Type B pancreatic cell (in vitro differentiated cells): ENCODE results near the gene ELFN1. TPM values are rescaled to one million over a fixed set of nuclear protein-coding genes. Genes with fewer than 3 reads are reported as not detected.

Experiments
- DNase-seq: peaks from one replicate; pipeline ENCODE4 v3.0.0; 2021; ENCODE audit warnings: mixed read lengths; ENCODE audit not compliant: unreplicated experiment; ENCODE audit errors: extremely low spot score
- H3K27ac Mint-ChIP-seq: 2 replicates; pipeline ENCODE4 v1.8.0; 2021; ENCODE audit warnings: mild to moderate bottlenecking, mixed read lengths
- H3K27me3 Mint-ChIP-seq: 2 replicates; pipeline ENCODE4 v1.8.0; 2021; ENCODE audit warnings: mixed read lengths
- H3K36me3 Mint-ChIP-seq: 2 replicates; pipeline ENCODE4 v1.8.0; 2021; ENCODE audit warnings: mixed read lengths
- H3K4me1 Mint-ChIP-seq: one replicate; pipeline ENCODE4 v1.8.0; 2021; ENCODE audit warnings: mixed read lengths; ENCODE audit not compliant: unreplicated experiment
- H3K4me3 Mint-ChIP-seq: 2 replicates; pipeline ENCODE4 v1.8.0; 2021; ENCODE audit warnings: mild to moderate bottlenecking, mixed read lengths
- H3K9me3 Mint-ChIP-seq: 2 replicates; pipeline ENCODE4 v1.8.0; 2021; ENCODE audit warnings: mixed read lengths
- CTCF ChIP-seq: fragments of 200-600 bp; sonication (generic); conservative IDR thresholded peaks from 2 replicates; pipeline ENCODE4 v1.5.0; 2021; ENCODE audit warnings: antibody characterized with exemption, mild to moderate bottlenecking
- total RNA-seq: library from RNA; stranded (reverse); gene quantifications from 2 replicates; pipeline ENCODE4 v1.2.1, GENCODE V29; 2021; ENCODE audit warnings: low replicate concordance

Gene ELFN1
- total RNA-seq, 1 donor from 2014 or later, result 5.8 TPM

GRCh38 chr7:1675673-1676549, 5.8 kb downstream of the ELFN1 start:
- Mint-ChIP-seq H3K27me3 (peaks cover 30% of the 10 kb centered on the region), H3K27ac (no peak overlapping the region)

GRCh38 chr7:1676550-1677078, 6.5 kb downstream of the ELFN1 start:
- Mint-ChIP-seq H3K36me3 (no peaks in the 10 kb centered on the region), H3K4me3 (no peak overlapping the region), H3K27me3 (peaks cover 26% of the 10 kb centered on the region)

More at GRCh38 chr7:1675673-1676549, 5.8 kb downstream of the ELFN1 start:
- no peak overlapping the region for H3K4me3 Mint-ChIP-seq
- no peaks in the 10 kb centered on the region for H3K9me3 Mint-ChIP-seq
- H3K4me1 Mint-ChIP-seq, result no peaks in the 10 kb centered on the region
- H3K36me3 Mint-ChIP-seq, result no peaks in the 10 kb centered on the region
- TF ChIP-seq CTCF, result no peak
- peak; percentile 68 for DNase-seq

GRCh38 chr7:1677206-1678080, 7.4 kb downstream of the ELFN1 start:
- Mint-ChIP-seq H3K36me3 (no peaks in the 10 kb centered on the region), H3K27ac (no peak overlapping the region), H3K27me3 (peaks cover 23% of the 10 kb centered on the region), H3K4me1 (no peaks in the 10 kb centered on the region), H3K9me3 (no peaks in the 10 kb centered on the region), H3K4me3 (no peak overlapping the region)
- TF ChIP-seq CTCF, result no peak
- peak; percentile 53 for DNase-seq

More at GRCh38 chr7:1676550-1677078, 6.5 kb downstream of the ELFN1 start:
- Mint-ChIP-seq H3K9me3 (no peaks in the 10 kb centered on the region), H3K27ac (no peak overlapping the region), H3K4me1 (no peaks in the 10 kb centered on the region)
- no peak for TF ChIP-seq CTCF
- no peak for DNase-seq

GRCh38 chr7:1678081-1678543, 8.0 kb downstream of the ELFN1 start:
- H3K27ac Mint-ChIP-seq, result no peak overlapping the region
- peaks cover 16% of the 10 kb centered on the region for H3K27me3 Mint-ChIP-seq
- H3K4me1 Mint-ChIP-seq, result no peaks in the 10 kb centered on the region
- no peaks in the 10 kb centered on the region for H3K9me3 Mint-ChIP-seq
- TF ChIP-seq CTCF, result no peak
- H3K4me3 Mint-ChIP-seq, result no peak overlapping the region
- no peak for DNase-seq
- H3K36me3 Mint-ChIP-seq, result no peaks in the 10 kb centered on the region

- H3K4me3 Mint-ChIP-seq, result no peak overlapping the region
- H3K27ac Mint-ChIP-seq, result no peak overlapping the region
- peaks cover 15% of the 10 kb centered on the region for H3K27me3 Mint-ChIP-seq
- no peaks in the 10 kb centered on the region for H3K4me1 Mint-ChIP-seq
- no peaks in the 10 kb centered on the region for H3K36me3 Mint-ChIP-seq
- TF ChIP-seq CTCF, result no peak
- no peaks in the 10 kb centered on the region for H3K9me3 Mint-ChIP-seq
- peak; percentile 63 for DNase-seq
Measured at GRCh38 chr7:1678571-1679325, 8.7 kb downstream of the ELFN1 start.
